NCI-H446 treated with DMSO at 0.1 percent for 48 hours (cell line): ENCODE results near the gene CENPVL3.
"Not testable (repeated sequence)": the region's sequence is repeated elsewhere in the genome, so short reads cannot be mapped to it uniquely, and the experiment has no call there.

Source experiments
- DNase-seq: peaks from one replicate; lab custom pipeline; 2025; lab: John Stamatoyannopoulos, UW

Gene CENPVL3

DNA sequence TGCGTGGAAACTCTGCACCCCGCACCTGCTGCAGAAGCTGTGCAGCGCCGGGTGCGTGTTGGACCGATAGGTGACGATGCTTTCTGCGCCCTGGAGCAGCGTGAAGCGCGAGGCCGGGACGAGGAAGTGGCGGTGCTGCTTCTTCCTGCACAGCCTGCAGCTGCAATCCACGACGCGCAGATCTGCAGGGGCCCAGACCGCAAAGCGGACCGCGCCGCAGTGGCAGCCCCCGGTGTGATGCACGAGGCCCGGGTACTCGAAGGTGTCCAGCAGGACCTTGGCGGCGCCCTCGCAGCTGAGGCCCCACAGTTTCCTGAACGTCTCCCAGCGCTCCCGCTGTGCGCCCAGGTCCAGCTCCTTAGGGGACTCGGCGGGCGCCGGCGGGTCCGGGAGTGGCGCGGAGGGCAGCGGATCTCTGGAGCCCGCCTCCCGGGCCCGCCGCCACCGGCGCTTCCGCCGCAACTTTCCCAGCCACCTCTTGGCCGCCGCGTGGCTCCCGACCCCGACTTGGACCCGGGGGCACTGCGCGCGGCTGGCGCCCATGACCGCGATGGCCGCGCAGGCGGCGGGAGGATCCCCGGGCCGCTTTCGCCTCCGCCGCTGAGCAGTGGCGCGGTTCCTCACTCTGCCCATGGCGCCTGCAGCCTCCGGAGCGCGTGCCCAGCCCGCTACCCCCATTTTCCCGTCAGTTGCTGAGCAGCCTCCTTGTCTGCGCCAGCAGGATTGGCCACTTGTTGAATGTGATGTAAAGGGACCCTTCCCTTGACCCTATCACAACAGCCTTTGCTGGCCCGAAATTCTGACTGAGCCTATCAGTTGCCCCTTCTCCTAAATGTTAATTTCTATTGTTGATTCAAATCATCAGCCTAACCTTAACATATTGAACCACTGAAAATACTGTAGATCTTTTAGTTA is at the start of gene CENPVL3:
Gene CENPVL3 (minus strand): TSS at position 672 of the 915 bp plus-strand sequence. CDS start 39 bp downstream, at position 633.
- not testable (repeated sequence) for DNase-seq

DNA sequence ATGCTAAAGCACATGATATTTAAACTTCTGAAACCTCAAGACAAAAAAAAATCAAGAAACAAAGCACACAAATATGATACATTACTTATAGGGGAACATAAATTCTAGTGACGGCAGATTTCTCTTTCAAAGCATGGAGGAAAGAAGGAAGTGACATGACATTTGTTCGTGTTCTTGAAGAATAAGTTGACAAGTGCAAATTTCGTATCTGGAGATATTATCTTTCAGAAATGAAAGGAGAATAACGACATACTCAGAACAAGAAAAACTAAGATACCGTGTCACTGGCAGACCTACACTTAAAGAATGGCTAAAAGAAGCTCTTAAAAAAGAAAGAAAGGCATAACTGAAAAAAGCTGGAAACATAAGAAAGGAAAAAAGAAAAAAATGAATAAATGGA is 47.3 kb upstream of the CENPVL3 start:
- DNase-seq, result no peak

DNA sequence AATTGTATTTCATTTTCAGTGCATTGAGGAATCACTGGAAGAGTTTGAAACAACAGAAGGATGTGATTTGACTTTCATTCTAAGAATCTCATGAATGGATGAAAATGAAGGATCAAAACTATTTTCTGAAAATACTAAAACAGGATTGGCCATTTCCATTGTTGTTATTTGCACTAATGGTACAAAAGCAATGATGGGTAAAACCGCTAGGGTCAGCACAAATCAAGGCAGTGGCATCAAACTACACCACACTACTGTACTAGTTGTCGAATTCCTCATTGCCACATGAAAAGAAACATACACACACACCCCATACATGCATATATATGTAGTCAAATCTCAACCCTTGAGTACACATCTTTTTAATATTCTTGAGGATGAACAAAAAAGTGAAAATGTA is 24.7 kb upstream of the CENPVL3 start:
- no peak for DNase-seq

DNA sequence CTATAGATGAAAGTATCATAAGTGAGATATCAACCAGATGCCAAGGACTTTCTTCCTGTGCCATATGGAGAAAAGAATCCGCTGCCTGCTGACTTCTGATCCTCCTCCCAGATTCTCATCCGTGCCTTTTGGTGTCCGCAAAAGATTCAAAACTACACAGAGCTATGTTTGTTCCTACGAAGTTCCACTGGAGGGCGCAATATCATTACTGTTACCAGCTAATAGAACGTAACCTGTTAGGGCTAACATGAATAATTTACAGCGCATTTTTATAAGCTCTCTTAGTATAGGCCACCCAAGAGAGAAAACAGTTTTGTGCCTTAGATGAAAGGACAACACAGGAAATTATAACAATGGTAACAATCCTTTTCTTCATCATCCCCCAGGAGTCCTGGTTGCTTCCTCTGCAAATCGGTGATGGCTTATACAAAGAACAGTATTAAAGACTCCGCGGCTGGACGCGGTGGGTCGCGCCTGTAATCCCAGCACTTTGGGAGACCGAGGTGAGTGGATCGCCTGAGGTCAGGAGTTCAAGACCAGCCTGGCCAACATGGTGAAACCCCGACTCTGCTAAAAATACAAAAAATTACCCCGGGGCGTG is 22.8 kb upstream of the CENPVL3 start:
- no peak for DNase-seq

DNA sequence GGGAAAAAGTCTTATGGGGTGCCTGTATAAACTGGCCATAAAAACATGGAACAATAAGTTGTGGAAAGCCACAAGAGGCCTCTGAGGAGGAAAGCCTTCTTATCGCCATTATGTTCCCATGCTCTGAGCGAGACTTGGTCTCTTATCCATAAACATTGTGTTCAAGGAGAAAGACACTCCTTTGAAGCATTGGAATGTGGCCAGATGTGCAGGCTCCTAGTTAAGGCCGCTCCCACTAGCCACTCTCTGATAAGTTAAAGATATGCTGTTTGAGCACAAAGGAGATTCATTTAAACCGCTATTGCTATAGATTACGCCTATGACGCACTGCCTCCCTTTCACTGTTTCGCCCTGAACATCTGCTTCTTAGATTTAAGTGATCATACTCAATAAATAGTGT is 17.8 kb upstream of the CENPVL3 start:
- DNase-seq, result not testable (repeated sequence)

DNA sequence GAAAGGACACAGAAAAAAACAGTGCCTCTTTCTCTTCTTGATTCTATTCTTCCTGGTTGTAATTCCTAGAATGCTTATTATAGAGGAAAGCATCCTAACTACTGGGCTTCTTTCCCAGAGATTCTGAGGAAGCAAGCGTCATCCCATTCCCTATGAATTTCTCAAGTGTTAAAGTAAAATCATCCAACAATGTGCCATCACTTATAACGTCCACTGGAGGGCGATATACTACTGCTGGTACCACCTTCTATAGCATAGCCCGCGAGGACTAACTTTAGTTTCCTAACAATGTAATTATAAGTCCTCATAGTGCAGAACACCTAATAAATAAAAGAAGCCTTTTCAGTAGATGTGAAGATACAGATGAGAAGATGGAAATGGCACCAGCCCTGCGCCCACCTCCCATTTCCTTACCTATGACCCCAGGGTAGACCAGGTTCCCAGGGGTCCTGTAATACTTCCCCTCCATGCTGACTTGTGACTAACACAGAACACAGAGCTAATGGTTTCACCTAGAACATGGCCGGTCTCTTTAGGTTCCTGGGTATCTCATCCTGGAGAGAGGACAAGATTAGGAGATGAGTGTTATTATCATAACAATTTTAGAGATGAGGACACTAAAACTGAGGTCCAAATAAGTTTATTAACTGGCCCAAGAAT is 4.2 kb downstream of the CENPVL3 start:
- DNase-seq, result peak; percentile 0

DNA sequence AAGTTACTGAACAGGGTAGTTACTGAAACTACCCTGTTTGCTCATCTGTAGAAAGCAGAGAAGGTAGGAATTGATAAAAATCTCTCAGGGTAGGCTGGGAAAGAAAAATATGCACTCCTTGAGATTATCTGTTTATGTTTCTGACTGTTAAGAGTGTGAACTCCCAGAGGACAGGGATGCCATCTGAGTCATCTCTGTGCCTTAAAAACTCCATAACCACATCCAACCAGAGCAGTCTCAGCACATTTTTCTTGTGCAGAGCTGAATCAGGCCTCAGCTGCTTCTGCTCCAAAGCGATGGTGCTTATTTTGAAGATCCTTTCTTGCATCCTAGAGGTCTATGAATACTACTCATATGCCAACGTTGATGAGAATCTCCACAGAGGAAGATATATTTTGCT is 9.9 kb downstream of the CENPVL3 start:
- no peak for DNase-seq

DNA sequence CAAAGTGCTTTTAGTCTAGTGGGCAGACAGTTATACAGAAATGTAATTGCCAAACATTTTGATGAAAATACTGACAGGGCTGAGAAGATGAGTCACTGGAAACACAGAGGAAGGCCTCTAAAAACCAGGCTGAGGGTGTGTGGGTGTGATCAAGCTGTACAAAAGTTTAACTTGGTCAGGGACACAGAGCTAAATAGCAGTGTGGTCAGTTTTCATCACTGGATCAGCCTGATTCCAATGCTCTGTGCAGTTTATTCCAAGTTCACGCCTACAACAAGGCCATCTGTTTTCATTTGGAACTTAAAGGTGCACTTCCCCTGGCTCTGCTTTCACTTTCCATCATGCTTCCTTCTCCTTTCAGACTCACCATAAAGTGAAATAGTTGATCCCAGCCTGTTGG is 10.6 kb downstream of the CENPVL3 start:
- DNase-seq, result no peak

DNA sequence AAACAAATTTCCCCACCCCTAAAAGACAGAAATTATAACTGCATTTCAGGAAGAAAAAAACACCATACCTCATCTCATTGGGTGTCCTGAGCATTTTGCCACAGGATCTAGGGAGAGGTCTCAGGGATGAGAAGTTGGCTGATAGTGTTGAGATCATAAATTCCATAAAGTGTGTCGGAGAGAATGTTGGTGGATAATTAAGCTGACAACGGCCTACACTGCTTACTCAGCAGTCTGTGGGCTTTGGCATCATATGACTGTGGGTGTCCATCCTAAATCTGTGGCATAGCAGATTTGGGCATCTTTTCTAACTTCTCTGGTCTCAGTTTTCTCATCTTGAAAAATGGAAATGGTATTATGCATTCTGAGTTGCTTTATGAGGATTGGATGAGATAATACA is 12.3 kb downstream of the CENPVL3 start:
- no peak for DNase-seq

DNA sequence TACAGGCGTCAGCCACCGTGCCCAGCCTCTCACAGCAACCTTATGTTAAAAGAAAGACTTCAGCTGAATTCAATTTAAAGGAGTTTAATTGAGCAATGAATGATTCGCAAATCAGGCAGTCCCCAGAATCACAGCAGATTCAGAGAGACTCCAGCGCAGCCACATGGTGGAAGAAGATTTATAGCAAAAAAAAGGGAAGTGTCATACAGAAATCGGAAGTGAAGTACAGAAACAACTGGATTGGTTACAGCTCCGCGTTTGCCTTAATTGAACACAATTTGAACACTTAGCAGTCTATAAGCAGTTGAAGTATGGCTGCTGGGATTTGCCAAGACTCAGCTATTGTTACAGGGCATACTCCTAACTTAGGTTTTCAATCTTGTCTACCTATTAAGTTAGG is 19.8 kb downstream of the CENPVL3 start:
- no peak for DNase-seq

DNA sequence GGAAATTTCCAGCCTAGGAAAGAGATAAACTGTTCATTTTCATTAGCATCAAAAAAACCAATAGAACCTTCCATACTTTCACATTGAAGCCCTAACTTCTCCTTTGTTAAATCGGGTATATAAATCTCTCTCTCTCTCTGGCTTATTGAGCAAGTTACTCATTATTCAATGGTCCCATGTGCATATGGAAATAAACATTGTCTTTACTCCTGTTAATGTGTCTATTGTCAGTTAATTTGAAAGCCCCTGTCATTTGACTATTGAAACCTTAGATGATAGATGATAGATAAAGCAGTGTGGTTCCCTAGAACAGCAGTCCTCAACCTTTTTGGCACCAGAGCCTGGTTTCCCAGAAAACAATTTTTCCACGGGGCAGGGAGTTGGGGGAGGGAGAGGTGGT is 46.8 kb downstream of the CENPVL3 start:
- no peak for DNase-seq

DNA sequence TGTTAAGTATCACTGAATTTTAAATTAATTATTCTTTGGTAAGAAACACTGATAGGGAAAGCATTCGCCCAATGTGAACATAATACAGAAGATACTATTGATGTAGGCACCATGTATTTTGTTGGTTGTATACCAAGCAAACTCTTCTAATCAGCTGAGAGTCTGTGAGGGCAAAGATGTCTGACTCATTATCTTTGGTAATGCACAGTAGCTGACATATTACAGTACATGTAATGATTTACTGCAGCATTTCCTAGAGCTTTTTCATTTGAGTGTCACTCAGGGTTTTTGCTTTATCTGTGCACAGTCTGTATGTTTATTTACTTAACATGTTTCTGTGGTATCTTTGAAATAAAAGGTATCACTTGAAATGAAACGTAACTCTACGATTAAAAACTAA is 49.2 kb downstream of the CENPVL3 start:
- no peak for DNase-seq

DNA sequence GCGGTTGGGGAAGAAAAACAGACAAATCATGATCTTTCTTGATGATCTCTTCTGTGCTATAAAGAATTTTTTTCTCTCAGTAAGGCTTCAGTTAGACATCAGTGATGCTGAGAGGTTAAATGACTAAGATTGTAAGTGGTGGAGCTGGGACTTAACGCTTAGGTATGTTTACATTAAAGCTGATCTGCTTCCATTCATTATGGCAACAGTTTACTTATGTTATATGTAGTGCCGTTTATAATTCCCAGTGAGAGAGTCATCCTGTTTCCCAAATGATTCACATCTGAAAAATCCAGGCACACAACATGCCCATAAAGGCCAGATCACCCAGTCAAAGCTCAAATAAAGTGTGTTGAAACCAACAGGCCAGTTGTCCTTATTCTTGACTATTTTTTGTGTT is 50.1 kb downstream of the CENPVL3 start:
- DNase-seq, result no peak
